PC-3 (cell line): ENCODE measurements around the gene NKAIN2. TPM values are rescaled to one million over a fixed set of nuclear protein-coding genes. Genes with fewer than 3 reads are reported as not detected.

Experiments
- ATAC-seq: fragments of 200-7000 bp; cut with Tn5 transposase; 2 replicates; pipeline ENCODE4 v1.9.1; 2020; ENCODE audit warnings: mild to moderate bottlenecking, moderate library complexity
- BruUV-seq: library from RNA; stranded (reverse); fragments of 400-500 nt; replicated peaks from 2 replicates; lab custom pipeline; 2021; lab: Mats Ljungman, UMichigan
- CTCF ChIA-PET: fragments of 300-600 bp; sonication (Branson Sonifier 250); formaldehyde crosslinking; loops from one replicate; lab custom pipeline; 2022; ENCODE audit warnings: antibody characterized with exemption; lab: Charles Lee
- POLR2A ChIA-PET: fragments of 300-600 bp; sonication (Branson Sonifier 250); formaldehyde crosslinking; loops from one replicate; lab custom pipeline; 2022; ENCODE audit warnings: antibody characterized with exemption; ENCODE audit not compliant: unreplicated experiment; lab: Charles Lee
- DNase-seq: peaks from one replicate; pipeline ENCODE4 v3.0.0-alpha.2; 2015
- H2AFZ ChIP-seq: fragments of 300-600 bp; sonication (generic); 2 replicates; pipeline ENCODE4 v1.6.0; 2016; ENCODE audit warnings: antibody characterized with exemption, low read length
- H3F3A ChIP-seq: fragments of 300-600 bp; sonication (generic); one replicate; pipeline ENCODE4 v1.6.0; 2017; ENCODE audit warnings: antibody characterized with exemption, low read length, control low read depth, mild to moderate bottlenecking; ENCODE audit not compliant: unreplicated experiment
- H3K27ac ChIP-seq: fragments of 300-600 bp; sonication (generic); 2 replicates; pipeline ENCODE4 v1.5.1; 2016; ENCODE audit warnings: mild to moderate bottlenecking, low read length
- H3K27me3 ChIP-seq: fragments of 300-600 bp; sonication (generic); 2 replicates; pipeline ENCODE4 v1.6.1; 2016; ENCODE audit warnings: low read length, mixed read lengths
- H3K36me3 ChIP-seq: fragments of 300-600 bp; sonication (generic); 2 replicates; pipeline ENCODE4 v1.6.1; 2016; ENCODE audit warnings: low read depth, mixed run types, low read length, mixed read lengths
- H3K4me1 ChIP-seq: fragments of 300-600 bp; sonication (generic); 2 replicates; pipeline ENCODE4 v1.5.1; 2016; ENCODE audit warnings: low read length; ENCODE audit not compliant: insufficient read depth
- H3K4me2 ChIP-seq: fragments of 300-600 bp; sonication (generic); 2 replicates; pipeline ENCODE4 v1.6.0; 2016; ENCODE audit warnings: low read length
- H3K4me3 ChIP-seq: fragments of 300-600 bp; sonication (generic); 2 replicates; pipeline ENCODE4 v1.5.1; 2016; ENCODE audit warnings: mild to moderate bottlenecking, low read length, mixed read lengths
- H3K79me2 ChIP-seq: fragments of 300-600 bp; sonication (generic); 2 replicates; pipeline ENCODE4 v1.6.1; 2017; ENCODE audit warnings: low read length, mixed read lengths
- H3K9ac ChIP-seq: fragments of 300-600 bp; sonication (generic); 2 replicates; pipeline ENCODE4 v1.6.0; 2016; ENCODE audit warnings: mild to moderate bottlenecking, low read length
- H3K9me2 ChIP-seq: fragments of 300-600 bp; sonication (generic); replicated peaks from 2 replicates; pipeline ENCODE4 v1.6.1; 2016; ENCODE audit warnings: mixed run types, low read length, mixed read lengths
- H3K9me3 ChIP-seq: fragments of 300-600 bp; sonication (generic); 2 replicates; pipeline ENCODE4 v1.6.1; 2016; ENCODE audit warnings: low read length, mixed read lengths
- H4K20me1 ChIP-seq: fragments of 300-600 bp; sonication (generic); 2 replicates; pipeline ENCODE4 v1.6.1; 2016; ENCODE audit warnings: low read length, mixed read lengths
- CTCF ChIP-seq: fragments of 300-600 bp; sonication (generic); conservative IDR thresholded peaks from 2 replicates; pipeline ENCODE4 v1.5.1; 2017; ENCODE audit warnings: antibody characterized with exemption, low read depth, mild to moderate bottlenecking, low read length
- EZH2 ChIP-seq: fragments of 300-600 bp; sonication (generic); IDR thresholded peaks from one replicate; pipeline ENCODE4 v1.6.1; 2017; ENCODE audit warnings: antibody characterized with exemption, mild to moderate bottlenecking, low read length; ENCODE audit not compliant: unreplicated experiment
- EZH2phosphoT487 ChIP-seq: fragments of 300-600 bp; sonication (generic); IDR thresholded peaks from 2 replicates; pipeline ENCODE4 v1.6.1; 2018; ENCODE audit warnings: mild to moderate bottlenecking, antibody characterized with exemption, low read length, borderline replicate concordance
- intact Hi-C: fragments of 100-400 bp; cut with micrococcal nuclease; formaldehyde crosslinking; loops from 2 replicates; pipeline ENCODE4 v1.9.0; 2023
- total RNA-seq: library from RNA; depleted of rRNA; stranded (reverse); fragments of >200 nt; gene quantifications from 2 replicates; pipeline ENCODE4 v1.2.3, GENCODE V29; 2014

The NKAIN2 gene
- total RNA-seq, 1 experiment from 2014 or later: not detected

DNA sequence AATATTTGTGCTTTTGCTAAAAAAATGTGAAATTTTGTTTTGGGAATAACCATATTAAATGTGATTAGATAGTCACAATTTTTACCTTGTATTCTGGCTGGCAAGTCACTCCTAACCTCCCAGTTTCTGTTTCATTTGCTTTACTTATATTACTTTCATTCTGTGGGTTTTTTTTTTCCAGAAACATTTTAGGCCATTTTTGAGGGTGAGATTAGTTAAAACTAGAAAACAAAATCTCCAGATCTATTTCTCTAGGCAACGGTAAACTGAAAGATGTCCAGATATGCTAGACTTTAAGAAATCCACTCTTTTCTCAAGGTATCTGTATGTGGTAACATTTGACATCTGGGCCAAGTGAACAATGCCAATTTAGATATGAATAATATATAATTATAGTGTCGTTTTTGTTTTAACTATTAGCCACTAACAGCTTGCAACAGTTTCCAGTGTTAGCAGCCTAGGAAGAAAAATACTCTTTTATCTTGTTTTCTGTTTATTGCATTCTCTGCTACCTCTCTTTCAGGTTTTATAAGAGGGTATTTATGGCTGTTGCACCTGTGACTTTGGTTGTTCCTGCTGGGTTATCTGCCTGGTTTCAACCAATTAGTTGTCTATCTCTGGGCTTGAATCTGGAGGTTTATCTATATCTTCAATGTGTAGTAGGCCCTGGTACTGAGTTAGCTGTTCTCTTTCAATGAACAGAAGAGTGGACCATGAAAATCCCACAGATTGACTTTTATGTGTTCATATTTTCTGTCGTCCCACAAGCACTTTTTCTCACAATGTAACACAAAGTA lies 260.9 kb downstream of the NKAIN2 start:
- POLR2A ChIA-PET: no interaction called here
- CTCF ChIA-PET: no interaction called here

GRCh38 chr6:124066269-124066668 lies 262.6 kb downstream of the NKAIN2 start:
- CTCF ChIA-PET: no interaction called here
- DNase-seq (no peak), ATAC-seq (no peak)
- Histone ChIP-seq H3K9me3 (no peaks in the 10 kb centered on the region), H3K79me2 (no peaks in the 10 kb centered on the region), H3K9me2 (no peaks in the 10 kb centered on the region), H3K4me1 (no peaks in the 10 kb centered on the region), H3K27ac (no peak overlapping the region), H3K36me3 (no peaks in the 10 kb centered on the region), H4K20me1 (no peaks in the 10 kb centered on the region), H3K4me2 (no peak overlapping the region), H3F3A (no peaks in the 10 kb centered on the region), H3K4me3 (no peak overlapping the region), H3K27me3 (no peaks in the 10 kb centered on the region), H3K9ac (no peak overlapping the region), H2AFZ (no peak overlapping the region)
- TF ChIP-seq CTCF (no peak), EZH2phosphoT487 (no peak), EZH2 (no peak)
- POLR2A ChIA-PET: no interaction called here
- BruUV-seq: no TSS peak
- intact Hi-C loops: no loop called here

More for the DNA sequence above, 260.9 kb downstream of the NKAIN2 start:
- no peak overlapping the region for H2AFZ ChIP-seq
- ATAC-seq: no peak
- no peak for TF ChIP-seq EZH2
- TF ChIP-seq CTCF: no peak
- H3K9me3 ChIP-seq: no peaks in the 10 kb centered on the region
- no peaks in the 10 kb centered on the region for H3K9me2 ChIP-seq
- no peaks in the 10 kb centered on the region for H4K20me1 ChIP-seq
- no peaks in the 10 kb centered on the region for H3K4me1 ChIP-seq
- no peaks in the 10 kb centered on the region for H3K27me3 ChIP-seq
- H3K9ac ChIP-seq: no peak overlapping the region
- H3K4me3 ChIP-seq: no peak overlapping the region
- no peak for DNase-seq
- H3K4me2 ChIP-seq: no peak overlapping the region
- H3K79me2 ChIP-seq: no peaks in the 10 kb centered on the region
- intact Hi-C loops: no loop called here
- no peak overlapping the region for H3K27ac ChIP-seq
- no peaks in the 10 kb centered on the region for H3K36me3 ChIP-seq
- BruUV-seq: no TSS peak
- no peaks in the 10 kb centered on the region for H3F3A ChIP-seq

- Histone ChIP-seq H3K79me2 (no peaks in the 10 kb centered on the region), H3K27me3 (no peaks in the 10 kb centered on the region), H3K4me2 (no peak overlapping the region), H3K27ac (no peak overlapping the region), H3F3A (no peaks in the 10 kb centered on the region), H3K9ac (no peak overlapping the region), H3K9me3 (no peaks in the 10 kb centered on the region), H3K4me3 (no peak overlapping the region), H3K9me2 (no peaks in the 10 kb centered on the region), H3K4me1 (no peaks in the 10 kb centered on the region), H4K20me1 (no peaks in the 10 kb centered on the region), H3K36me3 (no peaks in the 10 kb centered on the region), H2AFZ (no peak overlapping the region)
- ATAC-seq: no peak
- TF ChIP-seq EZH2phosphoT487: no peak
- BruUV-seq: no TSS peak
- CTCF ChIA-PET: no interaction called here
- DNase-seq: no peak
- POLR2A ChIA-PET: no interaction called here
- intact Hi-C loops: no loop called here
Measured at GRCh38 chr6:124066946-124067552, 263.4 kb downstream of the NKAIN2 start.
